Measurements from ENCODE around the gene MYO7B.

MYO7B gene

DNA sequence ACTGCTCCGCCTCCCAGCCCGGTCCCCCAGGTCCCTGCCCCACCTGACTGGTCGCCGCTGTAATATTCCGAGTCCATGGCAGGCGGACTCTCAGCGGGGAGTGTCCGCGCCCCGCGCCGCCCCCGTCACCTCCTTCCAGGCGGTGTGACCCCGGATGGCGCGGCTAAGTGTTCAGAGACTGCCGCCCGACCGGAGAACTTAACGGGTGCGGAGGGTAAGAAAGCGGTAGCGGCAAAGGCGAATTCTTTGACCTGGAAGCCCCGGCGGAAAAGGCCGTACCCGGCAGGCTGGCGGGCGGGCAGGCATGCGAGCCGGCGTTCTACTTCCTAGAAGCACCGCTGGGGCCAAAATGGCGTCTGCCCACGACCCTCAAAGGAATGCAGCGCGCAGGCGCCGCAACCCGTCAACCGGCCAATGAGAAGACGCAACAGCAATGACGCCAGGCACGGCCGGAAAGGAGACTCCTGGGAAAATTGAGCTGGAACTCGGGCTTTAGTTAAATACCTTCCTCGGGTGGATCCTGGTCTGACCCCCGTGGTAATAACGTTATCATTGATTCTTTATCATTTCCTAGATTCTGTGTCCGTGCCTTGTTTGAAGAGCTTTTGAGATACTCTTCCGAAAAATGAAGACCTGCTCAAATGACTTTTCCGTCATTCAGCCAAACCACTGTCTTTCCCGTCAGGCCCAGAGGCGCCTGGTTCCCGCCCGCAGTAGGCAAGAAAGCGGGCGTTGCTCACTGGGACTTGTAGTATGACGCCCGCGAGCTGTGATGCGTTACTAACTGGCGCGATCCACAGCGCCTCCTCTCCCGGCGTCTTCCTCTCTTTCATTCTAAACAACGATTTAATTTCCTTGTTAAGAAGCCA is 9.1 kb upstream of the MYO7B start, which contains the start of gene IWS1:
Gene IWS1, minus strand, starts transcription at position 358 of the 869 bp plus-strand sequence. Its CDS starts 281 bp downstream, at position 77.
- peak within 1 kb of the TSS; percentile 85 for H3K4me2 ChIP-seq (ENCODE audit: insufficient read depth, low read length, poor library complexity, severe bottlenecking)
- no CpG with 5 or more reads among the region's 70 CpGs for WGBS, 2 donors (ENCODE audit: extremely low coverage in 2 of 2, insufficient read length in 2 of 2, insufficient replicate concordance in 1 of 2)
- no peak within 1 kb of the TSS for H4K91ac ChIP-seq (ENCODE audit: low read depth, low read length, poor library complexity)
- H3K36me3 ChIP-seq (replicated peaks in 1 of 2; ENCODE audit: control insufficient read depth in 2 of 2, insufficient read depth in 2 of 2, low read length in 2 of 2), result peaks cover 6 to 29% of the 10 kb centered on the region in 2 donors
- peak within 1 kb of the TSS; percentile 68 to 98 for H3K4me3 ChIP-seq (ENCODE audit: low read length in 2 of 2)
- peak within 1 kb of the TSS; percentile 88 for H2AFZ ChIP-seq (ENCODE audit: low read length)
- H3K4me1 ChIP-seq (ENCODE audit: control insufficient read depth in 2 of 2, insufficient read depth in 1 of 2, low read depth in 1 of 2, low read length in 2 of 2), result peaks cover 8% of the 10 kb centered on the region in 2 donors
- peak within 1 kb of the TSS; percentile 72 for H2AK5ac ChIP-seq (ENCODE audit: low read depth, low read length)
- no peak within 1 kb of the TSS for H2BK120ac ChIP-seq (ENCODE audit: low read depth, low read length)
- no peak within 1 kb of the TSS for H4K8ac ChIP-seq (ENCODE audit: low read depth, low read length)
- no peaks in the 10 kb centered on the region for H3K79me1 ChIP-seq (ENCODE audit: low read depth, low read length)
- peak within 1 kb of the TSS; percentile 10 for H3K14ac ChIP-seq (ENCODE audit: low read length)
- peak within 1 kb of the TSS; percentile 94 for H3K9ac ChIP-seq (ENCODE audit: low read depth, low read length, poor library complexity)
- H2BK15ac ChIP-seq (ENCODE audit: low read length), result no peak within 1 kb of the TSS
- DNase-seq (ENCODE audit: low spot score), result peak; percentile 96
- peak within 1 kb of the TSS; percentile 69 for H3K23ac ChIP-seq (ENCODE audit: low read depth, low read length, poor library complexity)
- no peak within 1 kb of the TSS for H3K4ac ChIP-seq (ENCODE audit: low read length)
- H2BK12ac ChIP-seq (ENCODE audit: low read length), result no peak within 1 kb of the TSS
- peaks cover 0 to 9% (median 0%) of the 10 kb centered on the region in 3 experiments for H3K27me3 ChIP-seq (ENCODE audit: control insufficient read depth in 3 of 3, insufficient read depth in 3 of 3, low read depth in 1 of 3, low read length in 3 of 3)
- H3K18ac ChIP-seq (ENCODE audit: low read length), result peak within 1 kb of the TSS; percentile 89
- H2BK5ac ChIP-seq (ENCODE audit: low read length), result peak within 1 kb of the TSS; percentile 73
- peaks cover 0 to 4% of the 10 kb centered on the region in 2 donors for H3K9me3 ChIP-seq (replicated peaks in 1 of 2; ENCODE audit: control insufficient read depth in 2 of 2, insufficient read depth in 1 of 2, low read depth in 1 of 2, low read length in 2 of 2)
- H3K27ac ChIP-seq (replicated peaks; ENCODE audit: low read length), result peak within 1 kb of the TSS; percentile 91

DNA sequence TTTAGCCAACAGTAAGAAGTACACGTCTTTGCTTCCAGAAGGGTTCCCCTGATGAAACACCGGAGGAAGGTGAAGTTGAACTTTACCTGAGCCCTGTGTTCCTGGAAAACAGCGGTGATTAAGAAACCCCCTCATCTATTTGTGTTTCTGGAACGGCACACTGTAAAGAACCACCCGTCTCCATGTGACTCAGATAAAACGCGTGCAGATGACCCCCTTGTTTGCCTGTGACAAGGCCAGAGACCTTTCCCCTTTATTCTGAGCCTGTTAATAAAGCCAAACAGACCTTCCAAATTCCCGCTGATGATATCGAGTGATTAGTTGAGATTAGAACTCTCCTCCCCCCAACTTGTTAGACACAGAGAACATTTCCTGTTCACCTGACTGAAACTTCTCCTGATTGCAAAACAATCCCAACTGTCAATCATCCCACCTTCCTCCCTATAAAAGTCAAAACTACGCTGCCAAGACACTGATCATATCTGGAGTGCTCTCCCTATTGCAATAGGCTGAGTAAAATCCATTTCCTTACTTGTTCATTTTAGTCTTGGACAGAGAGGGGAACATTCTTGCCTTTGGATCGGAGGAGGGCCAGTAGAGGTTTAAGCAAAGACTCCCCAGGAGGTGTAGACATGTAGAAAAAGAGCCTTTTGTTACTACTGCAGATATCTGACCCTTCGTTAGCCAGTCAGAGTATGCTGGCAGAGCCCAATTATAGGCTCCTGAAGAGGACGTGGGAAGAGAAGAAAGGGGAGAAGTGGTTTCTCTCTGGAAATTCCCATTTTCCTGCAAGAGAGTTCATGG is 8.3 kb upstream of the MYO7B start:
- H3K4me1 ChIP-seq (ENCODE audit: control insufficient read depth in 2 of 2, insufficient read depth in 1 of 2, low read depth in 1 of 2, low read length in 2 of 2), result peaks cover 8% of the 10 kb centered on the region in 2 donors
- no peak overlapping the region for H3K4ac ChIP-seq (ENCODE audit: low read length)
- H4K8ac ChIP-seq (ENCODE audit: low read depth, low read length), result no peak overlapping the region
- no peak overlapping the region for H4K91ac ChIP-seq (ENCODE audit: low read depth, low read length, poor library complexity)
- peak overlapping the region; percentile 91 for H3K27ac ChIP-seq (replicated peaks; ENCODE audit: low read length)
- no peak overlapping the region for H2AK5ac ChIP-seq (ENCODE audit: low read depth, low read length)
- H3K4me3 ChIP-seq (ENCODE audit: low read length in 2 of 2), result peak overlapping the region; percentile 68 to 98
- no peaks in the 10 kb centered on the region for H3K79me1 ChIP-seq (ENCODE audit: low read depth, low read length)
- H3K9ac ChIP-seq (ENCODE audit: low read depth, low read length, poor library complexity), result no peak overlapping the region
- no peak overlapping the region for H2BK5ac ChIP-seq (ENCODE audit: low read length)
- H3K36me3 ChIP-seq (replicated peaks in 1 of 2; ENCODE audit: control insufficient read depth in 2 of 2, insufficient read depth in 2 of 2, low read length in 2 of 2), result peaks cover 4 to 21% of the 10 kb centered on the region in 2 donors
- H2BK15ac ChIP-seq (ENCODE audit: low read length), result no peak overlapping the region
- H3K9me3 ChIP-seq (replicated peaks in 1 of 2; ENCODE audit: control insufficient read depth in 2 of 2, insufficient read depth in 1 of 2, low read depth in 1 of 2, low read length in 2 of 2), result peaks cover 0 to 4% of the 10 kb centered on the region in 2 donors
- no peak overlapping the region for H2BK120ac ChIP-seq (ENCODE audit: low read depth, low read length)
- H3K18ac ChIP-seq (ENCODE audit: low read length), result peak overlapping the region; percentile 44
- H3K4me2 ChIP-seq (ENCODE audit: insufficient read depth, low read length, poor library complexity, severe bottlenecking), result peak overlapping the region; percentile 61
- H3K23ac ChIP-seq (ENCODE audit: low read depth, low read length, poor library complexity), result no peak overlapping the region
- H2BK12ac ChIP-seq (ENCODE audit: low read length), result no peak overlapping the region
- H3K14ac ChIP-seq (ENCODE audit: low read length), result no peak overlapping the region
- peaks cover 0 to 12% (median 0%) of the 10 kb centered on the region in 3 experiments for H3K27me3 ChIP-seq (ENCODE audit: control insufficient read depth in 3 of 3, insufficient read depth in 3 of 3, low read depth in 1 of 3, low read length in 3 of 3)
- DNase-seq (ENCODE audit: low spot score), result peak; percentile 39
- peak overlapping the region; percentile 88 for H2AFZ ChIP-seq (ENCODE audit: low read length)
- WGBS, 2 donors (ENCODE audit: extremely low coverage in 2 of 2, insufficient read length in 2 of 2, insufficient replicate concordance in 1 of 2), result no CpG with 5 or more reads among the region's 13 CpGs

DNA sequence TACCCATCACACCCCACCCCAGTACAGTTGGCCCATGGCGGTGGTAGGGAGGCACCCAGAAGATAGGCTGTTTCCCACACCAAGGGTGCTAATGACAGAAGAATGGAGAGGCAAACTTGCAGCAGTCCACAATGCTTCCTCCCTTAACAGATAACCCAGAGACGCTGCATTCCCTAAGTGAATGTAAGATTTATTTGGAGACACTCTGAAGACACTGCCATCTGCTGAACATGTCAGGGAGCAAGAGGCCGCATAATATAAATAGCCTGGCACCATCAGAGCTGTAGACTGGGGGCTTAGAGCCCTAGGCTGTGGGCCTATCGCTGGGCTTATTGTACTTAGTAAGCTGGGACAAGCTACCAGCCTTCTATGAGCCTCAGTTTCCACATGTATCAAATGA is 7.0 kb upstream of the MYO7B start:
- no peak overlapping the region for H3K23ac ChIP-seq (ENCODE audit: low read depth, low read length, poor library complexity)
- no CpG with 5 or more reads among the region's 4 CpGs for WGBS, 2 donors (ENCODE audit: extremely low coverage in 2 of 2, insufficient read length in 2 of 2, insufficient replicate concordance in 1 of 2)
- DNase-seq (ENCODE audit: low spot score), result no peak
- no peak overlapping the region for H2BK15ac ChIP-seq (ENCODE audit: low read length)
- peaks cover 8% of the 10 kb centered on the region in 2 donors for H3K4me1 ChIP-seq (ENCODE audit: control insufficient read depth in 2 of 2, insufficient read depth in 1 of 2, low read depth in 1 of 2, low read length in 2 of 2)
- no peak overlapping the region for H3K4me3 ChIP-seq (ENCODE audit: low read length in 2 of 2)
- peaks cover under 1 to 8% of the 10 kb centered on the region in 2 donors for H3K36me3 ChIP-seq (replicated peaks in 1 of 2; ENCODE audit: control insufficient read depth in 2 of 2, insufficient read depth in 2 of 2, low read length in 2 of 2)
- peaks cover 0 to 4% of the 10 kb centered on the region in 2 donors for H3K9me3 ChIP-seq (replicated peaks in 1 of 2; ENCODE audit: control insufficient read depth in 2 of 2, insufficient read depth in 1 of 2, low read depth in 1 of 2, low read length in 2 of 2)
- no peak overlapping the region for H4K8ac ChIP-seq (ENCODE audit: low read depth, low read length)
- H2AK5ac ChIP-seq (ENCODE audit: low read depth, low read length), result no peak overlapping the region
- no peak overlapping the region for H2BK120ac ChIP-seq (ENCODE audit: low read depth, low read length)
- no peak overlapping the region for H2BK5ac ChIP-seq (ENCODE audit: low read length)
- no peak overlapping the region for H4K91ac ChIP-seq (ENCODE audit: low read depth, low read length, poor library complexity)
- H2BK12ac ChIP-seq (ENCODE audit: low read length), result no peak overlapping the region
- no peak overlapping the region for H3K14ac ChIP-seq (ENCODE audit: low read length)
- H3K9ac ChIP-seq (ENCODE audit: low read depth, low read length, poor library complexity), result no peak overlapping the region
- peak overlapping the region; percentile 88 for H2AFZ ChIP-seq (ENCODE audit: low read length)
- peak overlapping the region; percentile 30 for H3K18ac ChIP-seq (ENCODE audit: low read length)
- H3K27ac ChIP-seq (replicated peaks; ENCODE audit: low read length), result peak overlapping the region; percentile 91
- H3K79me1 ChIP-seq (ENCODE audit: low read depth, low read length), result no peaks in the 10 kb centered on the region
- H3K4ac ChIP-seq (ENCODE audit: low read length), result no peak overlapping the region
- H3K4me2 ChIP-seq (ENCODE audit: insufficient read depth, low read length, poor library complexity, severe bottlenecking), result no peak overlapping the region
- peaks cover 0 to 25% (median 0%) of the 10 kb centered on the region in 3 experiments for H3K27me3 ChIP-seq (ENCODE audit: control insufficient read depth in 3 of 3, insufficient read depth in 3 of 3, low read depth in 1 of 3, low read length in 3 of 3)
